ENCODE results near the gene SLC35C1. TPM values are rescaled to one million over a fixed set of nuclear protein-coding genes. Genes with fewer than 3 reads are reported as not detected.

Gene SLC35C1
- total and polyA plus RNA-seq, 9 of the 15 experiments (the other 6 are each of a cell fraction or from before 2014, with no cell fraction given): 0.65 to 13.1 (median 2.4) TPM

DNA sequence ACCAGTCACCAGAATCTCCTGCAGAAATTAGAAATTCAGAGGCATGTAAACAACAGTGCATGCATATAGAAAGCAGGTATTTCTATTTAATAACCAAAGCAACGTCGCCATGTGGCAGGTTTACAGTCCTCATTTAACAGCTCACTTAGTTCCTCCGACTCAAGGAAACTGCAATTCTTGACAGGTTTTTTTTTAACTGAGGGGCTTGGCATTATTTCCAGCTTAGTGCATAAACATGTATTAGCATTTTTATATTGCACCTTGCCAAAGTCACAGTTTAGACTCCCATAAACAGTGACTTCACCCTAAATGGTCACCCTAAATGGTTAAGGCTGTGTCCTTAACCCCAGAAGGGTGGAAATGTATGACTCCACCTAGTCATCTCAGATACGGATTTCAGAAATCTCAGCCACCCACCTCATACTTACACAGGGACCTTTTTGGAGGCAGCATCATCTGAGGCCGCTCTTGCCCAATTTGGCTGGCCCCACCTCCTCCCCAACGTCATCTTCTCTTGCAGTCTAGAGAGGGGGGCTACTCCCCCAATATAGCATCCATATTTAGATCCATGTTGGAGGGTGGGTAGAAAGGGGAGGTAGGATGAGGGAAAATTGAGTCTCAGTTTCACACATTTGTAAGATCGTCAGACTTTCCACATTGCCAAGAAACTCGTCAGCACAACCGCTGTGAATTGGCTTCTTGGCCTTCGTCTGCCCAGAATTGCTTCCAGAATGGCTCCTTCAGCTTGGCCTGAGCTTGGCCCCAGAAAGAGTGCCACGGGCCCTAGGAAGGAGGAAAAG is 31.8 kb upstream of the SLC35C1 start (continued):
- TF ChIP-seq STAT5A (IDR thresholded peaks at IDR 0.05; ENCODE audit: borderline replicate concordance, low read length) (no peak), SMARCE1 (IDR thresholded peaks at IDR 0.05) (no peak), PHB2 (IDR thresholded peaks at IDR 0.05; ENCODE audit: low read depth) (no peak), ZBED1 (IDR thresholded peaks at IDR 0.05) (no peak), COPS2 (conservative IDR thresholded peaks at IDR 0.05) (no peak), SMAD4 (CRISPR knock-in tag; conservative IDR thresholded peaks at IDR 0.05) (no peak), TCF3 (CRISPR knock-in tag; IDR thresholded peaks at IDR 0.05) (no peak), ESRRB (CRISPR knock-in tag; IDR thresholded peaks at IDR 0.05; ENCODE audit: borderline replicate concordance) (no peak)
- TF ChIP-seq, protein P1, sequence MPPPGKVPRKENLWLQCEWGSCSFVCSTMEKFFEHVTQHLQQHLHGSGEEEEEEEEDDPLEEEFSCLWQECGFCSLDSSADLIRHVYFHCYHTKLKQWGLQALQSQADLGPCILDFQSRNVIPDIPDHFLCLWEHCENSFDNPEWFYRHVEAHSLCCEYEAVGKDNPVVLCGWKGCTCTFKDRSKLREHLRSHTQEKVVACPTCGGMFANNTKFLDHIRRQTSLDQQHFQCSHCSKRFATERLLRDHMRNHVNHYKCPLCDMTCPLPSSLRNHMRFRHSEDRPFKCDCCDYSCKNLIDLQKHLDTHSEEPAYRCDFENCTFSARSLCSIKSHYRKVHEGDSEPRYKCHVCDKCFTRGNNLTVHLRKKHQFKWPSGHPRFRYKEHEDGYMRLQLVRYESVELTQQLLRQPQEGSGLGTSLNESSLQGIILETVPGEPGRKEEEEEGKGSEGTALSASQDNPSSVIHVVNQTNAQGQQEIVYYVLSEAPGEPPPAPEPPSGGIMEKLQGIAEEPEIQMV (tag; conservative IDR thresholded peaks at IDR 0.05; ENCODE audit: low read depth): no peak

Measured in K562 (cell line).